ENCODE results near the gene SERF2. TPM values are rescaled to one million over a fixed set of nuclear protein-coding genes. Genes with fewer than 3 reads are reported as not detected.

Gene SERF2
- total and polyA plus RNA-seq, 4 donors, result 195 to 1,329 (median 838) TPM

GRCh38 chr15:43769584-43770228, 22.4 kb upstream of the SERF2 start:
- Histone ChIP-seq H3K27ac (ENCODE audit: low read depth in 1 of 2, low read length in 2 of 2) (no peak overlapping the region), H3K27me3 (ENCODE audit: control insufficient read depth in 4 of 4, insufficient read depth in 4 of 4, low read length in 3 of 4) (no peaks in the 10 kb centered on the region), H3K36me3 (ENCODE audit: control insufficient read depth in 4 of 4, insufficient read depth in 3 of 4, low read depth in 1 of 4, low read length in 3 of 4) (peaks cover 19 to 87% (median 82%) of the 10 kb centered on the region in 4 donors), H3K4me3 (ENCODE audit: low read depth in 1 of 3, low read length in 3 of 3) (no peak overlapping the region), H3K4me1 (ENCODE audit: control insufficient read depth in 4 of 4, insufficient read depth in 4 of 4, low read length in 3 of 4) (peaks cover 0 to 2% (median 0%) of the 10 kb centered on the region in 4 donors), H3K9ac (ENCODE audit: low read depth in 1 of 2, low read length in 2 of 2) (no peak overlapping the region), H3K9me3 (ENCODE audit: control insufficient read depth in 4 of 4, low read length in 3 of 4) (no peaks in the 10 kb centered on the region)
- peak; percentile 71 for DNase-seq (ENCODE audit: low spot score)
- TF ChIP-seq ZBTB33 (IDR thresholded peaks at IDR 0.05), result no peak
- peak; percentile 65 for TF ChIP-seq CTCF (IDR thresholded peaks at IDR 0.05; ENCODE audit: low read depth, low read length, missing input control)
- peak; percentile 53 to 70 for TF ChIP-seq RAD21 (IDR thresholded peaks at IDR 0.05)
- TF ChIP-seq GABPA (IDR thresholded peaks at IDR 0.05 in 1 of 2, conservative IDR thresholded peaks at IDR 0.05 in 1 of 2), result no peak
- TF ChIP-seq FOXA2 (IDR thresholded peaks at IDR 0.05), result no peak
- no peak for TF ChIP-seq NR2F2 (IDR thresholded peaks at IDR 0.05)
- WGBS, result 69% methylated on average over 5 of the region's 5 CpGs

- Histone ChIP-seq H3K9ac (ENCODE audit: low read depth in 1 of 2, low read length in 2 of 2) (no peak overlapping the region), H3K9me3 (ENCODE audit: control insufficient read depth in 4 of 4, low read length in 3 of 4) (no peaks in the 10 kb centered on the region), H3K36me3 (ENCODE audit: control insufficient read depth in 4 of 4, insufficient read depth in 3 of 4, low read depth in 1 of 4, low read length in 3 of 4) (peaks cover 13 to 67% (median 62%) of the 10 kb centered on the region in 4 donors), H3K27me3 (ENCODE audit: control insufficient read depth in 4 of 4, insufficient read depth in 4 of 4, low read length in 3 of 4) (no peaks in the 10 kb centered on the region), H3K4me3 (ENCODE audit: low read depth in 1 of 3, low read length in 3 of 3) (no peak overlapping the region), H3K27ac (ENCODE audit: low read depth in 1 of 2, low read length in 2 of 2) (no peak overlapping the region), H3K4me1 (ENCODE audit: control insufficient read depth in 4 of 4, insufficient read depth in 4 of 4, low read length in 3 of 4) (peaks cover 0 to 18% (median 9%) of the 10 kb centered on the region in 4 donors)
- no peak for TF ChIP-seq ZBTB33 (IDR thresholded peaks at IDR 0.05)
- no peak for TF ChIP-seq RAD21 (IDR thresholded peaks at IDR 0.05)
- no peak for TF ChIP-seq RXRA (IDR thresholded peaks at IDR 0.05)
- no peak for TF ChIP-seq ATF3 (IDR thresholded peaks at IDR 0.05)
- no peak for TF ChIP-seq HNF4G (IDR thresholded peaks at IDR 0.05)
- no peak for TF ChIP-seq CTCF (IDR thresholded peaks at IDR 0.05; ENCODE audit: low read depth, low read length, missing input control)
- TF ChIP-seq YY1 (IDR thresholded peaks at IDR 0.05), result no peak
- no peak for TF ChIP-seq FOXA2 (IDR thresholded peaks at IDR 0.05)
- TF ChIP-seq GABPA (IDR thresholded peaks at IDR 0.05 in 1 of 2, conservative IDR thresholded peaks at IDR 0.05 in 1 of 2), result no peak
- TF ChIP-seq HNF4A (conservative IDR thresholded peaks at IDR 0.05), result no peak
- TF ChIP-seq FOXA1 (IDR thresholded peaks at IDR 0.05), result no peak
- no peak for TF ChIP-seq MAX (IDR thresholded peaks at IDR 0.05)
- TF ChIP-seq EGR1 (IDR thresholded peaks at IDR 0.05; ENCODE audit: low read depth in 2 of 2), result no peak
- TF ChIP-seq JUND (IDR thresholded peaks at IDR 0.05), result no peak
- no peak for TF ChIP-seq SP1 (IDR thresholded peaks at IDR 0.05)
- TF ChIP-seq TAF1 (conservative IDR thresholded peaks at IDR 0.05), result no peak
- no peak for TF ChIP-seq REST (IDR thresholded peaks at IDR 0.05)
- TF ChIP-seq NR2F2 (IDR thresholded peaks at IDR 0.05), result no peak
- 70% methylated on average over 2 of the region's 2 CpGs for WGBS
- DNase-seq (ENCODE audit: low spot score), result no peak
Measured at GRCh38 chr15:43771816-43772215, 20.3 kb upstream of the SERF2 start.
